Natural killer cell (primary cell): ENCODE measurements around the gene ENAH. TPM values are rescaled to one million over a fixed set of nuclear protein-coding genes. Genes with fewer than 3 reads are reported as not detected.

ENCODE experiments used
- ATAC-seq, 3 donors: fragments of 150-1000 bp in 2 of 3; fragments of 200-7000 bp in 1 of 3; cut with Tn5 transposase; 1 replicate in 1 of 3; 2 replicates in 2 of 3; pipeline ENCODE4 v1.10.0; 2021; ENCODE audit warnings: mild to moderate bottlenecking in 2 of 3, moderate library complexity in 2 of 3
- DNase-seq, 2 donors: peaks; one replicate each; pipeline versions ENCODE4 v3.0.0 to v3.0.0-alpha.2; 2013 to 2021; ENCODE audit warnings: mixed read lengths in 1 of 2
- H3K27ac ChIP-seq: one replicate; pipeline ENCODE4 v1.5.1; 2013; ENCODE audit warnings: mild to moderate bottlenecking, low read length
- H3K27me3 ChIP-seq: one replicate; pipeline ENCODE4 v1.6.1; 2013; ENCODE audit warnings: low read length; ENCODE audit not compliant: control insufficient read depth, insufficient read depth
- H3K36me3 ChIP-seq: one replicate; pipeline ENCODE4 v1.6.1; 2013; ENCODE audit warnings: low read length; ENCODE audit not compliant: control insufficient read depth, insufficient read depth
- H3K4me1 ChIP-seq: one replicate; pipeline ENCODE4 v1.6.1; 2013; ENCODE audit warnings: low read length; ENCODE audit not compliant: control insufficient read depth, insufficient read depth
- H3K4me3 ChIP-seq: one replicate; pipeline ENCODE4 v1.5.1; 2013; ENCODE audit warnings: low read length
- H3K9me3 ChIP-seq: one replicate; pipeline ENCODE4 v1.6.1; 2013; ENCODE audit warnings: low read length; ENCODE audit not compliant: control insufficient read depth, insufficient read depth
- H3K27ac Mint-ChIP-seq, 2 donors: one replicate each; pipeline ENCODE4 v1.8.0; 2022; ENCODE audit warnings: mild to moderate bottlenecking in 2 of 2, mixed read lengths in 2 of 2, moderate library complexity in 1 of 2
- H3K27me3 Mint-ChIP-seq, 2 donors: one replicate each; pipeline ENCODE4 v1.8.0; 2022; ENCODE audit warnings: low read depth in 2 of 2, mixed read lengths in 2 of 2
- H3K36me3 Mint-ChIP-seq: one replicate; pipeline ENCODE4 v1.8.0; 2022; ENCODE audit warnings: mixed read lengths
- H3K4me1 Mint-ChIP-seq, 2 donors: one replicate each; pipeline ENCODE4 v1.8.0; 2022; ENCODE audit warnings: mixed read lengths in 2 of 2
- H3K4me3 Mint-ChIP-seq: one replicate; pipeline ENCODE4 v1.8.0; 2022; ENCODE audit warnings: mild to moderate bottlenecking, moderate library complexity, mixed read lengths
- H3K9me3 Mint-ChIP-seq, 2 donors: one replicate each; pipeline ENCODE4 v1.8.0; 2022; ENCODE audit warnings: mixed read lengths in 2 of 2
- CTCF ChIP-seq: fragments of 200-600 bp; IDR thresholded peaks from one replicate; pipeline ENCODE4 v1.8.0; 2022; ENCODE audit warnings: antibody characterized with exemption
- WGBS: methylation state at CpG from one replicate; pipeline ENCODE4 v1.1.7; 2013; ENCODE audit warnings: missing lambda C conversion rate; ENCODE audit not compliant: insufficient coverage; 5-methylcytosine and 5-hydroxymethylcytosine counted together
- intact Hi-C: fragments of 100-400 bp; cut with micrococcal nuclease; formaldehyde crosslinking; loops from one replicate; pipeline ENCODE4 v1.14.2; 2022
- total RNA-seq, 4 donors: library from RNA; stranded (reverse); fragments of 120-200 nt in 1 of 4; gene quantifications; one replicate each; pipeline versions ENCODE4 v1.2.3 to v1.2.4, GENCODE V29; 2013 to 2022

ENAH gene
- total RNA-seq, 3 donors from 2014 or later (not counting 1 experiment from before 2014, with no cell fraction given), result not detected

DNA sequence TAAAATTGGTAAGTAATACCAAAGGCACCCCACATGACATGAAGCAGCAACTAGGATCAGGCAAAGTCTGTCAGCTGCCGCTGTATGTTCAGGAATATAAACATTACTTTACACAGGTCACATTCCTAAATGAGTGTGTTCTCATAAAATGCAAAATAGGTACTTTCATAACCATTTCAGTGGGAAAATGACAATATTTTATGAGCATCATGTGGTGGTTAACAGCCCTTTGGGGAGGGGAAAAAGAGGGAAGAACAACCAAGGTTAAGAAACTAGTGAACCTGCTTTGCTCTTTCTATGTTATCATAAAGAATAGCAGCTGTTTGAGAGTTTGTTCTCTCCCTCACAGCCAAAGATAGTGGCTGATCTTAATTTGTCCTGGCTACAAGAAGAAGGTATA lies 119.7 kb downstream of the ENAH start:
- no peaks in the 10 kb centered on the region for H3K9me3 Mint-ChIP-seq
- WGBS, result 100% methylated on average over 1 of the region's 1 CpG
- no peaks in the 10 kb centered on the region for H3K4me1 Mint-ChIP-seq
- H3K27me3 ChIP-seq, result peaks cover 5% of the 10 kb centered on the region
- no peak overlapping the region for H3K27ac ChIP-seq
- no peaks in the 10 kb centered on the region for H3K9me3 ChIP-seq
- no peak overlapping the region for H3K4me3 ChIP-seq
- peaks cover 21 to 53% of the 10 kb centered on the region in 2 donors for H3K27me3 Mint-ChIP-seq
- ATAC-seq, result no peak
- no peaks in the 10 kb centered on the region for H3K4me1 ChIP-seq
- intact Hi-C loops, result no loop called here
- TF ChIP-seq CTCF, result no peak
- H3K4me3 Mint-ChIP-seq, result no peak overlapping the region
- no peak for DNase-seq
- no peaks in the 10 kb centered on the region for H3K36me3 Mint-ChIP-seq
- H3K36me3 ChIP-seq, result no peaks in the 10 kb centered on the region
- no peak overlapping the region for H3K27ac Mint-ChIP-seq

DNA sequence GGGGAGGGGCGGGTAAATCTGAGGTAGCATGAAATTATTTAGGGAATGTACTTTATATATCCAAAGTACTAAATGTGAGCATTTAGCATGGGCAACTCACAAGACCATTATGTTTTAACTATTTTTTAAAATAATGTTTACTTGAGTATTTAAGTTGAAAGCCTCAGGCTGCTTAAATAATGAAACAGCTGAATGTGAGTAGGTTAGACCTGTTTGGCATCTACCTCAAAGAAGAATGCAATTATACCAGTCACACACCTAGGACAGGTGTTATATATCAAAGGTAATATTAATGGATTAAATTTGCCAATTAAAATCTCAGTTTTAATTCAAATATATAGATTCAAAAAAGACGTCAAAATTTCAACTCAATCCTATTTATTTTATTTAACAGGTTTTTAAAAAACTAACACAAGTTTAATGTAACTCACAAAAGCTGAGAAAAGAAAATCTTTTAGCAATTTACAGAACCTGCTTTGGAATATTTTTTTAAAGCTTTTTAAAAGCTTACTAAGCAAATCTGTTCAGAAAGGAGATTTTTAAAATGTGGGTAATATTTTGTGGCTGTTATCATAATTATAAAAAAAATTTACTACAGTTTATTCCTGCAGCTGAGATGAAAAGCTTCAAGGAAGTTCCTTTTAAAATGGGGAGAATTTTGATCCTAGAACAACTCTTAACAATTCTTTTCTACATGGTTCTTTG lies 120.5 kb downstream of the ENAH start:
- no peaks in the 10 kb centered on the region for H3K9me3 Mint-ChIP-seq

GRCh38 chr1:225529726-225530125 lies 123.2 kb downstream of the ENAH start:
- no peaks in the 10 kb centered on the region for H3K9me3 Mint-ChIP-seq
- no peak overlapping the region for H3K27ac ChIP-seq
- no peak for DNase-seq
- H3K4me3 ChIP-seq, result no peak overlapping the region
- no peaks in the 10 kb centered on the region for H3K4me1 ChIP-seq
- H3K4me1 Mint-ChIP-seq, result no peaks in the 10 kb centered on the region
- no peak overlapping the region for H3K4me3 Mint-ChIP-seq
- peak in 1 of 3 donors; percentile 35 for ATAC-seq
- no peaks in the 10 kb centered on the region for H3K9me3 ChIP-seq
- H3K36me3 ChIP-seq, result no peaks in the 10 kb centered on the region
- intact Hi-C loops, result no loop called here
- peaks cover 5% of the 10 kb centered on the region for H3K27me3 ChIP-seq
- peaks cover 21 to 43% of the 10 kb centered on the region in 2 donors for H3K27me3 Mint-ChIP-seq
- WGBS, result 96% methylated on average over 2 of the region's 4 CpGs
- H3K36me3 Mint-ChIP-seq, result no peaks in the 10 kb centered on the region
- TF ChIP-seq CTCF, result no peak
- no peak overlapping the region for H3K27ac Mint-ChIP-seq

More for the DNA sequence above, 120.5 kb downstream of the ENAH start:
- Histone ChIP-seq H3K9me3 (no peaks in the 10 kb centered on the region), H3K4me1 (no peaks in the 10 kb centered on the region), H3K36me3 (no peaks in the 10 kb centered on the region), H3K4me3 (no peak overlapping the region), H3K27me3 (peaks cover 5% of the 10 kb centered on the region), H3K27ac (no peak overlapping the region)
- TF ChIP-seq CTCF, result no peak
- no CpG with 5 or more reads among the region's 2 CpGs for WGBS
- Mint-ChIP-seq H3K36me3 (no peaks in the 10 kb centered on the region), H3K4me1 (no peaks in the 10 kb centered on the region), H3K27me3 (peaks cover 21 to 53% of the 10 kb centered on the region in 2 donors), H3K27ac (no peak overlapping the region), H3K4me3 (no peak overlapping the region)
- ATAC-seq (no peak), DNase-seq (no peak)
- intact Hi-C loops, result no loop called here

DNA sequence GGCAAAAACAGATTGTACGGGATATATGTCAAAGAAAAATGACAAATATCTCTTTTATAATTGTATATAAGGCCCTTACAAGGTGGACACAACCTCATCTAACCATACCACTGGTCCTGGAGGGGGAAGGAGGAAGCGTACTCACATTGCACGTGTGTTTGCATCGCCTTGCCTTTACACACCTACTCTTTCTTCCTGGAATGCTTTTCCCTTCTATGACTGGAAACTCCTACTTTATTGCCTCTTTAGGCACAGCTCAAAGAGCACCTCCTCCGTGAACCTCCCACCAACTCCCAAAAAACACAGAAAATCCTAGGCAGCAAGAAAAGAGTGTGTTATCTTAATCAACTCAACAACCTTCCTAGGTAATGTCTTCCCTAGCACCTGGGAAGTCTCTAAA lies 125.3 kb downstream of the ENAH start:
- H3K27ac Mint-ChIP-seq, result no peak overlapping the region
- no peak for TF ChIP-seq CTCF
- Histone ChIP-seq H3K27me3 (no peaks in the 10 kb centered on the region), H3K36me3 (no peaks in the 10 kb centered on the region), H3K9me3 (no peaks in the 10 kb centered on the region), H3K4me1 (no peaks in the 10 kb centered on the region), H3K4me3 (no peak overlapping the region), H3K27ac (no peak overlapping the region)
- H3K4me3 Mint-ChIP-seq, result no peak overlapping the region
- WGBS, result 98% methylated on average over 3 of the region's 5 CpGs
- no peak for DNase-seq
- ATAC-seq, result no peak
- intact Hi-C loops, result no loop called here
- H3K9me3 Mint-ChIP-seq, result no peaks in the 10 kb centered on the region
- H3K27me3 Mint-ChIP-seq, result peaks cover 8 to 23% of the 10 kb centered on the region in 2 donors
- H3K4me1 Mint-ChIP-seq, result no peaks in the 10 kb centered on the region
- no peaks in the 10 kb centered on the region for H3K36me3 Mint-ChIP-seq
